ENCODE measurements around the gene WASF3.

DNA sequence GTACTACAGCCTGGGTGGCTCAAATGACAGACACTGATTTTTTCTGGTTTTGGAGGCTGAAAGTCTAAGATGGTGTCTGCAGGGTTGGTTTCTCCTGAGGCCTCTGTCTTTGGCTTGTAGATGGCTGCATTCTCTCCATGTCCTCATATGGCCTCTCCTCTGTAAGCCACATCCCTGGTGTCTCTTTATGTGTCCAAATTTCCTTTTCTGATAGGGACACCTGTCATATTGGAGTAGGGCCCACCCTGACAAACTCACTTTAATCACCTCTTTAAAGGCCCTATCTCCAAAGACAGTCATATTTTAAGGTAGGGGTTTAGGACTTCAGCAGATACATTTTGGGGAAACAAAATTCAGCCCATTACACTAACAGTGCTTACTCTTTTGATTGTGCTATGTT, 32.0 kb upstream of the WASF3 start:
- TF ChIP-seq CTCF (IDR thresholded peaks at IDR 0.05), result no peak
- no peak for TF ChIP-seq POLR2A (IDR thresholded peaks at IDR 0.05)
- no peak for TF ChIP-seq POLR2AphosphoS5 (IDR thresholded peaks at IDR 0.05)
- TF ChIP-seq EP300 (IDR thresholded peaks at IDR 0.05), result no peak
